ENCODE measurements around the gene CGREF1. TPM values are rescaled to one million over a fixed set of nuclear protein-coding genes. Genes with fewer than 3 reads are reported as not detected.

The CGREF1 gene
- total RNA-seq, 4 donors from 2014 or later: 3.7 to 8.5 TPM; not detected in 2

DNA sequence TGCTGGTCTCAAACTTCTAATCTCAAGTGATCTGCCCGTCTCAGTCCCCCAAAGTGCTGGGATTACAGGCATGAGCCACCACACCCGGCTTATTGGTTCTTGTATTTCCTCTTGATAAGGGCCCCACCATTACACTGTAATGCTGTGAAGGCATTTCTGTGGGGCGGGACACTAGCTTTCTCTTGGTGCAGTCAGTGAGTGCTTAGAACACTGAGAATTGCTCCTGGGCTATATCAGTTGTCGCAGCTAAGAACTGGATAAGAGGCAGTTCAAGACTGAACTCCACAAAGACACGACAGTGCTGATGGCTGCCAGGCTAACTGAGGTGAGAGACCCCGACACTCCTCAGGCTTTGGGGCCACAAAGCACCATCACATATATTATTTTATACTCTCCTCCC is 30.3 kb downstream of the CGREF1 start:
- H3K36me3 ChIP-seq: no peaks in the 10 kb centered on the region
- no peak overlapping the region for H3K27ac ChIP-seq
- H3K4me3 ChIP-seq (replicated peaks in 1 of 3): no peak overlapping the region
- 95 to 97% methylated on average over 6 of the region's 6 CpGs for WGBS, 2 donors
- DNase-seq: no peak
- peaks cover 18 to 22% of the 10 kb centered on the region in 2 donors for H3K4me1 ChIP-seq
- no peaks in the 10 kb centered on the region for H3K27me3 ChIP-seq
- TF ChIP-seq, protein P1, sequence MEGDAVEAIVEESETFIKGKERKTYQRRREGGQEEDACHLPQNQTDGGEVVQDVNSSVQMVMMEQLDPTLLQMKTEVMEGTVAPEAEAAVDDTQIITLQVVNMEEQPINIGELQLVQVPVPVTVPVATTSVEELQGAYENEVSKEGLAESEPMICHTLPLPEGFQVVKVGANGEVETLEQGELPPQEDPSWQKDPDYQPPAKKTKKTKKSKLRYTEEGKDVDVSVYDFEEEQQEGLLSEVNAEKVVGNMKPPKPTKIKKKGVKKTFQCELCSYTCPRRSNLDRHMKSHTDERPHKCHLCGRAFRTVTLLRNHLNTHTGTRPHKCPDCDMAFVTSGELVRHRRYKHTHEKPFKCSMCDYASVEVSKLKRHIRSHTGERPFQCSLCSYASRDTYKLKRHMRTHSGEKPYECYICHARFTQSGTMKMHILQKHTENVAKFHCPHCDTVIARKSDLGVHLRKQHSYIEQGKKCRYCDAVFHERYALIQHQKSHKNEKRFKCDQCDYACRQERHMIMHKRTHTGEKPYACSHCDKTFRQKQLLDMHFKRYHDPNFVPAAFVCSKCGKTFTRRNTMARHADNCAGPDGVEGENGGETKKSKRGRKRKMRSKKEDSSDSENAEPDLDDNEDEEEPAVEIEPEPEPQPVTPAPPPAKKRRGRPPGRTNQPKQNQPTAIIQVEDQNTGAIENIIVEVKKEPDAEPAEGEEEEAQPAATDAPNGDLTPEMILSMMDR (IDR thresholded peaks at IDR 0.05): no peak
- intact Hi-C loops (cut with DNase I): loop anchor here (5.0 kb wide), 1 partner anchor 126 kb away; no protein-coding TSS in a partner anchor
- H3K9me3 ChIP-seq: no peaks in the 10 kb centered on the region

DNA sequence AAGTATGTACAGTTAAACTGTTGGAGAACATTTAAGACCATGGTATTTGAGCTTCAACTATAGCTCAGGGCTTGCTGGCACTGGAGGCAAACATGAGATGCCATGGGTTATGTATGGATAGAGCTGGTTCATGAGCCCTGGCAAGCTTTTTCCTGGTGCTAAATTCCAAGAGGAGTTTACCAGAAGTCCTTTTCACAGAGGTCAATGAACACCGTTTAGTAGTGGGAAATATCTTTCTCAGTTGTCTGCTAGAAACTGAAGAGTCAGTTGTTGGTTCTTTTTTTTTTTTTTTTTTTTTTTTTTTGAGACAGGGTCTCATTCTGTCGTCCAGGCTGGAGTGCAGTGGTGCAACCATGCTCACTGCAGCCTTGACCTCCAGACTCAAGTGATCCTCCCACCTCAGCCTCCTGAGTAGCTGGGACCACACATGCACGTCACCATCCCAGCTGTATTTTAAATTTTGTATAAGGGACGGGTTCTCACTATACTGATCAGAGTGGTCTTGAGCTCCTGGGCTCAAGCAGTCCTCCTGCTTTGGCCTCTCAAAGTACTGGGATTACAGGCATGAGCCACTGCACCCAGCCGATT is 31.0 kb downstream of the CGREF1 start:
- no peak overlapping the region for H3K4me3 ChIP-seq (replicated peaks in 1 of 3)
- H3K9me3 ChIP-seq: no peaks in the 10 kb centered on the region
- peaks cover 15% of the 10 kb centered on the region in 2 donors for H3K4me1 ChIP-seq
- no peak overlapping the region for H3K27ac ChIP-seq
- no peaks in the 10 kb centered on the region for H3K27me3 ChIP-seq
- TF ChIP-seq POLR2A (IDR thresholded peaks at IDR 0.05): no peak
- TF ChIP-seq, protein P1 (IDR thresholded peaks at IDR 0.05): no peak
- WGBS, 2 donors: 91 to 92% methylated on average over 5 of the region's 5 CpGs
- H3K36me3 ChIP-seq: no peaks in the 10 kb centered on the region
- intact Hi-C loops (cut with DNase I): loop anchor here (5.0 kb wide), 1 partner anchor 126 kb away; no protein-coding TSS in a partner anchor
- no peak for DNase-seq

DNA sequence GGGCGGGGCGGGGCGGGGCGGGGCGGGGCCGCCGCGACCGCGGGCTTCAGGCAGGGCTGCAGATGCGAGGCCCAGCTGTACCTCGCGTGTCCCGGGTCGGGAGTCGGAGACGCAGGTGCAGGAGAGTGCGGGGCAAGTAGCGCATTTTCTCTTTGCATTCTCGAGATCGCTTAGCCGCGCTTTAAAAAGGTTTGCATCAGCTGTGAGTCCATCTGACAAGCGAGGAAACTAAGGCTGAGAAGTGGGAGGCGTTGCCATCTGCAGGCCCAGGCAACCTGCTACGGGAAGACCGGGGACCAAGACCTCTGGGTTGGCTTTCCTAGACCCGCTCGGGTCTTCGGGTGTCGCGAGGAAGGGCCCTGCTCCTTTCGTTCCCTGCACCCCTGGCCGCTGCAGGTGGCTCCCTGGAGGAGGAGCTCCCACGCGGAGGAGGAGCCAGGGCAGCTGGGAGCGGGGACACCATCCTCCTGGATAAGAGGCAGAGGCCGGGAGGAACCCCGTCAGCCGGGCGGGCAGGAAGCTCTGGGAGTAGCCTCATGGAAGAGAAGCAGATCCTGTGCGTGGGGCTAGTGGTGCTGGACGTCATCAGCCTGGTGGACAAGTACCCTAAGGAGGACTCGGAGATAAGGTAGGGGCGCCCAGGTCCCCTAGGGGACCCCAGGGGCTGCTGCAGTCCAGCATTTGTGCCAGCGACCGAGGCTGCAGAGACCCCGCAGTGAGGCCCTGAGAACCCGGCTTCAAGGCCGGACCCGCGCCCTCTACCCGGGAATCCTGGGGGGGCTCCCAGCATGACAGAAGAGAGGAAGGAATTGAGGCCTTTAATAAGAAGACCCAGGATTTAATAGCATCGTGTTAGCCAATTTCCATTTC is 32.0 kb downstream of the CGREF1 start, which contains the start of gene KHK:
Gene KHK, plus strand, starts transcription at position 49 of the 870 bp plus-strand sequence. Its CDS starts 488 bp downstream, at position 537.
- peak within 1 kb of the TSS; percentile 37 to 68 (median 63) for H3K4me3 ChIP-seq (replicated peaks in 1 of 3)
- TF ChIP-seq, protein P1 (IDR thresholded peaks at IDR 0.05): no peak
- TF ChIP-seq POLR2A (IDR thresholded peaks at IDR 0.05): no peak
- peak within 1 kb of the TSS; percentile 77 to 89 (median 84) for H3K27ac ChIP-seq
- intact Hi-C loops (cut with DNase I): loop anchor here (5.0 kb wide), 1 partner anchor 125 kb away; no protein-coding TSS in a partner anchor
- WGBS, 2 donors: 20 to 30% methylated on average over 16 to 24 of the region's 54 CpGs
- H3K4me1 ChIP-seq: peaks cover 14 to 16% of the 10 kb centered on the region in 2 donors
- H3K9me3 ChIP-seq: no peaks in the 10 kb centered on the region
- no peaks in the 10 kb centered on the region for H3K36me3 ChIP-seq
- no peaks in the 10 kb centered on the region for H3K27me3 ChIP-seq
- peak; percentile 36 to 52 for DNase-seq

DNA sequence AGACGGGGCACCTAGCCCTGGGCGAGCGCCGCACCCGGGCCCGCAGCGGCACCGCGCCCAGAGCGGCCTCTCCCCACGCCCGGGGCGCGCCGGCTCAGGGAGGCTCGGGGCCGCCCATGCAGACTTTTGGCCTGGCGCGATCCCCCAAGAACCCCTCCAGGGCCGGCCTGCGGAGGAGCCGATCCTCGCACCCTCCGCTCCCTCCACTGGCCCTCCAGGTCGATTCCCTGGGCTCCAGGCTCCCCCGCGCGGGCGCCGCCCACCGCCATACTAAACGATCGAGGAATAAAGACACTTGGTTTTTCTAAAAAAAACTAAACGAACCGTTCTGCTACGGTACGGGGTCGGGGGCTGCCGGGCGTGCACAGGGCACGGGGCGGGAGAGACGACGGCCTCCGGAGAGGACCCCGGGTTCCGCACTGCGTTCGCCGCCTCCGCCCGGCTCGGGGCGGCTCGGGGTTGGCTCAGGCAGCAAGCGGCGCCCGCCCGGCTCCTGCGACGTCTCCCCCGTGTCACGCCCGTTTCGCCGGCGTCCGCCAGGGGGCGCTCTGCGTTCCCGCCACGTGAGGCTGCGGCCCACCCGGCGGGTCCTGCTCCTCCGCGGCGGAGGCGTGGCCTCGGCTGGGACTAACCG is 32.7 kb downstream of the CGREF1 start:
- Histone ChIP-seq H3K36me3 (no peaks in the 10 kb centered on the region), H3K27ac (peak overlapping the region; percentile 77 to 89 (median 84)), H3K27me3 (no peaks in the 10 kb centered on the region), H3K9me3 (no peaks in the 10 kb centered on the region), H3K4me3 (replicated peaks in 1 of 3) (peak overlapping the region; percentile 37 to 68 (median 63)), H3K4me1 (peaks cover 21 to 24% of the 10 kb centered on the region in 2 donors)
- peak; percentile 94 to 95 for DNase-seq
- 0 to 4% methylated on average over 6 to 15 of the region's 81 CpGs for WGBS, 2 donors
- intact Hi-C loops (cut with DNase I): loop anchor here (5.0 kb wide), 1 partner anchor 124 kb away; no protein-coding TSS in a partner anchor
- peak in 1 of 2 donors; percentile 62 for TF ChIP-seq POLR2A (IDR thresholded peaks at IDR 0.05)
- TF ChIP-seq, protein P1 (IDR thresholded peaks at IDR 0.05): peak; percentile 39 to 99 (median 96)
